HCT116 (cell line): ENCODE results near the gene SWAP70. TPM values are rescaled to one million over a fixed set of nuclear protein-coding genes. Genes with fewer than 3 reads are reported as not detected.

Source experiments
- ATAC-seq: fragments of 200-7000 bp; cut with Tn5 transposase; 2 replicates; pipeline ENCODE4 v1.9.1; 2020; ENCODE audit warnings: mild to moderate bottlenecking, moderate library complexity
- BruUV-seq: library from RNA; stranded (reverse); fragments of 400-500 nt; replicated peaks from 2 replicates; lab custom pipeline; 2021; lab: Mats Ljungman, UMichigan
- CTCF ChIA-PET: fragments of 300-600 bp; sonication (Branson Sonifier 250); formaldehyde crosslinking; loops from one replicate; lab custom pipeline; 2021; ENCODE audit warnings: antibody characterized with exemption; lab: Charles Lee
- POLR2A ChIA-PET: fragments of 300-600, 350-600 bp; sonication (Branson Sonifier 250); formaldehyde crosslinking; loops from one replicate; lab custom pipeline; 2021; ENCODE audit warnings: antibody characterized with exemption; lab: Charles Lee
- RAD21 ChIA-PET, 2 experiments: fragments of 300-600 bp; sonication (Branson Sonifier 250); formaldehyde crosslinking; loops; one replicate each; lab custom pipeline; 2023; ENCODE audit warnings: low total read pairs in 2 of 2; ENCODE audit not compliant: uncharacterized antibody in 2 of 2, unreplicated experiment in 2 of 2, low non-redundant PET in 1 of 2; lab: Charles Lee
- DNase-seq: peaks from one replicate; pipeline ENCODE4 v3.0.0-alpha.2; 2010; ENCODE audit warnings: low read depth, low spot score
- H2AFZ ChIP-seq: fragments of 200-600 bp; shearing (Covaris generic), sonication (generic); 2 replicates; pipeline ENCODE4 v1.6.1; 2017; ENCODE audit warnings: low read depth, mixed run types, mixed read lengths, antibody characterized with exemption, low read length; ENCODE audit not compliant: poor library complexity, severe bottlenecking
- H3K27ac ChIP-seq: 2 replicates; pipeline ENCODE4 v1.5.1; 2012; ENCODE audit warnings: low read depth, low read length
- H3K27me3 ChIP-seq: fragments of 200-600 bp; sonication (generic); 2 replicates; pipeline ENCODE4 v1.6.1; 2016; ENCODE audit warnings: mixed run types, low read length, mixed read lengths; ENCODE audit not compliant: insufficient read depth
- H3K36me3 ChIP-seq, 2 experiments: fragments of 200-500 bp in 1 of 2; fragments of 200-600 bp in 1 of 2; sonication (Bioruptor generic) in 1 of 2; sonication (generic) in 1 of 2; 2 replicates each; pipeline versions ENCODE4 v1.5.1 to v1.6.1; 2014 to 2016; ENCODE audit warnings: low read length in 2 of 2, inconsistent platforms in 1 of 2, mixed read lengths in 1 of 2, mixed run types in 1 of 2; ENCODE audit not compliant: insufficient read depth in 2 of 2, control insufficient read depth in 1 of 2
- H3K4me1 ChIP-seq, 2 experiments: fragments of 200-600 bp in 1 of 2; sonication (generic) in 1 of 2; 2 replicates each; pipeline versions ENCODE4 v1.5.1 to v1.6.1; 2012 to 2017; ENCODE audit warnings: low read length in 2 of 2, inconsistent platforms in 1 of 2, mild to moderate bottlenecking in 1 of 2, mixed read lengths in 1 of 2, mixed run types in 1 of 2, moderate library complexity in 1 of 2; ENCODE audit not compliant: insufficient read depth in 2 of 2, control insufficient read depth in 1 of 2
- H3K4me2 ChIP-seq: fragments of 200-600 bp; sonication (generic); 2 replicates; pipeline ENCODE4 v1.6.1; 2017; ENCODE audit warnings: mixed run types, low read length, mixed read lengths
- H3K4me3 ChIP-seq, 2 experiments: fragments of 200-600 bp in 1 of 2; sonication (generic) in 1 of 2; replicated peaks in 1 of 2; 2 replicates each; pipeline ENCODE4 v1.5.1; 2011 to 2016; ENCODE audit warnings: low read length in 2 of 2, control low read depth in 1 of 2, low read depth in 1 of 2, mild to moderate bottlenecking in 1 of 2, mixed read lengths in 1 of 2, mixed run types in 1 of 2
- H3K79me2 ChIP-seq: fragments of 200-600 bp; sonication (generic); 2 replicates; pipeline ENCODE4 v1.6.1; 2017; ENCODE audit warnings: mild to moderate bottlenecking, mixed run types, low read length, moderate library complexity, mixed read lengths; ENCODE audit not compliant: insufficient read depth
- H3K9ac ChIP-seq: fragments of 200-600 bp; sonication (generic); 2 replicates; pipeline ENCODE4 v1.6.1; 2016; ENCODE audit warnings: low read length, mixed read lengths
- H3K9me2 ChIP-seq: fragments of 200-600 bp; sonication (generic), shearing (Covaris generic); 2 replicates; pipeline ENCODE4 v1.6.1; 2017; ENCODE audit warnings: mixed run types, mild to moderate bottlenecking, moderate library complexity; ENCODE audit not compliant: insufficient read depth
- H3K9me3 ChIP-seq, 2 experiments: fragments of 200-500 bp in 1 of 2; fragments of 200-600 bp in 1 of 2; sonication (Bioruptor generic) in 1 of 2; sonication (generic) in 1 of 2; 2 replicates each; pipeline ENCODE4 v1.6.1; 2014 to 2017; ENCODE audit warnings: low read length in 2 of 2, mixed read lengths in 2 of 2, inconsistent platforms in 1 of 2, low read depth in 1 of 2, mild to moderate bottlenecking in 1 of 2, mixed run types in 1 of 2, moderate library complexity in 1 of 2; ENCODE audit not compliant: control insufficient read depth in 1 of 2, insufficient read depth in 1 of 2
- H4K20me1 ChIP-seq: fragments of 200-600 bp; sonication (generic), shearing (Covaris generic); 2 replicates; pipeline ENCODE4 v1.6.1; 2017; ENCODE audit warnings: mixed run types, mild to moderate bottlenecking, moderate library complexity; ENCODE audit not compliant: insufficient read depth
- CEBPB ChIP-seq: IDR thresholded peaks from 2 replicates; pipeline ENCODE4 v1.6.1; 2012; ENCODE audit warnings: low read depth
- EGR1 ChIP-seq: IDR thresholded peaks from 2 replicates; pipeline ENCODE4 v1.6.1; 2012; ENCODE audit warnings: low read depth
- FOSL1 ChIP-seq: IDR thresholded peaks from 2 replicates; pipeline ENCODE4 v1.6.1; 2012; ENCODE audit warnings: low read depth
- JUND ChIP-seq: IDR thresholded peaks from 2 replicates; pipeline ENCODE4 v1.6.1; 2012
- MAX ChIP-seq: IDR thresholded peaks from 2 replicates; pipeline ENCODE4 v1.6.1; 2012
- SIN3A ChIP-seq: IDR thresholded peaks from 2 replicates; pipeline ENCODE4 v1.6.1; 2012; ENCODE audit warnings: low read depth
- intact Hi-C: fragments of 100-400 bp; cut with micrococcal nuclease; formaldehyde crosslinking; loops from 2 replicates; pipeline ENCODE4 v1.10.0; 2022
- total RNA-seq: library from RNA; stranded (reverse); gene quantifications from one replicate; pipeline ENCODE4 v1.2.1, GENCODE V29; 2021; ENCODE audit not compliant: unreplicated experiment

Gene SWAP70
- total RNA-seq, 1 experiment from 2014 or later = 20.6 TPM

DNA sequence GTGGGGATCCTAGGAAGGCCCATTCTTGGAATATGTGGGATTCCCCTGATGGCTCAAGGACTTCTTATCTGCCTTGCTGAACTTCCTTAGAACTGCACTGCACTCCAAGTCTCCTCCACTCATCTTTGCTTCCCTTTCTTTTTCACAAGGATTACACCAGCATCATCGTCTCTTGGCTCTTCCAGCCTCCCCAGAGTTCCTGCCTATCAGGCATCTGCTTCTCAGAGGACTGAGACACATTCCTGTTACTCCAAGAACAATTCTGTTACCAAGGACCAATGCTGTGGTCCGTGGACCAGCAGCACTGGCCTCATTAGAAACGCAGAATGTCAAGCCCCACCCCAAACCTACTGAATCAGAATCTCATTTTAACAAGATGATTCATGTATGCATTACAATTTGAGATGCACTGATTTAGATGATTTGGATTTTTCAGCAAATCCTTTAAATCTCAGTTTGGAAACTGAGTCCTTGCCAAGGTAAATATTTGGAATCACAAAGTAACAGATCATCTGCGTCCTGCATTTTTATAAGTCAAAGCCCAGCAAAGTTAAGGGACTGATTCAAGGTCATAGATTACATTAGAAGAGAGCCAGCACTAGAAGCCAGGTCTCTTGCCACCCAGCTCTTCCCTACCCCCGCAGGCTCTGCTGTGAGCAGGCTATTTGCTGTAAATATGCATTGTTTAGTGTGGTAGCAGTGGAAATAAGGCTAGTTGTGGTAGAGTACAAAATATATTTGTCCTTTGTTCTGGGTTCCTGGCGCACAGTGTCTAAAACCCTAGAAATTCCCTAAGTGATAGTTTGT is 110.9 kb downstream of the SWAP70 start:
- Histone ChIP-seq H4K20me1 (no peaks in the 10 kb centered on the region), H3K27ac (no peak overlapping the region), H3K36me3 (no peaks in the 10 kb centered on the region), H3K9me2 (no peaks in the 10 kb centered on the region), H3K27me3 (no peaks in the 10 kb centered on the region), H2AFZ (no peak overlapping the region), H3K79me2 (peaks cover 3% of the 10 kb centered on the region; the same call in 1 of the 2 replicates), H3K4me2 (no peak overlapping the region), H3K4me1 (peaks cover 0 to 6% of the 10 kb centered on the region in 2 experiments; a peak in 1 of 4 replicates), H3K9me3 (no peaks in the 10 kb centered on the region), H3K9ac (no peak overlapping the region), H3K4me3 (no peak overlapping the region)
- ChIA-PET POLR2A (no interaction called here), CTCF (no interaction called here), RAD21 (no interaction called here)
- BruUV-seq = no TSS peak
- no peak for ATAC-seq
- intact Hi-C loops = no loop called here
- DNase-seq = no peak
- TF ChIP-seq MAX (no peak), JUND (no peak), SIN3A (no peak), FOSL1 (no peak), CEBPB (no peak), EGR1 (no peak)

DNA sequence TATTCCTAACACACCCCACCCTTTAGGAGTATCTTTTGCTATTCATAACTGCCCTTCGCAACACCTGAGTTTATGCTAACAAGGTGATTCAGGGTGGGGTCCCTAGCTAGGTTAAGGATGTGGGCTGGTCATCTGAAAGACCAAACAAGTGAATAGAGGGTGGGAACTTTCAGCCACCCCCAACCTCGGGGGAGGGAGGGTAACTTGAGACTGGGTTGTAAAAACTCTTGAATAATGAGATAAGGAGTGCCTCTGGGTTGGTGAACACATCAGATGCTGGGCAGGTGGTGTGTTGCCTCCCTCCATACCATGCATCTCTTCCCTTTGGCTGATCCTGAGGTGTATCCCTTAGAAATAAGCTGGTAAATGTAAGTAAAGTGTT is 111.5 kb downstream of the SWAP70 start:
- Histone ChIP-seq H3K79me2 (peaks cover 3% of the 10 kb centered on the region; the same call in 1 of the 2 replicates), H3K9me2 (no peaks in the 10 kb centered on the region), H3K36me3 (0 out of 4 replicates have a peak, but pooled peaks cover 0 to 2% of the 10 kb centered on the region in 2 experiments), H3K27me3 (no peaks in the 10 kb centered on the region), H2AFZ (no peak overlapping the region), H3K4me3 (no peak overlapping the region), H3K9me3 (no peaks in the 10 kb centered on the region), H3K9ac (no peak overlapping the region), H3K27ac (no peak overlapping the region), H4K20me1 (no peaks in the 10 kb centered on the region), H3K4me1 (peaks cover 0 to 6% of the 10 kb centered on the region in 2 experiments; a peak in 1 of 4 replicates), H3K4me2 (no peak overlapping the region)
- DNase-seq (no peak), ATAC-seq (no peak)
- intact Hi-C loops = no loop called here
- POLR2A ChIA-PET = no interaction called here
- BruUV-seq = no TSS peak
- TF ChIP-seq EGR1 = no peak
- TF ChIP-seq MAX = no peak
- CTCF ChIA-PET = no interaction called here
- RAD21 ChIA-PET = no interaction called here
